WTC11 (cell line): Measurements from ENCODE around the gene STK10. TPM values are rescaled to one million over a fixed set of nuclear protein-coding genes. Genes with fewer than 3 reads are reported as not detected.

ENCODE experiments used
- ATAC-seq: fragments of 200-7000 bp; cut with Tn5 transposase; 2 replicates; pipeline ENCODE4 v1.10.0; 2021; ENCODE audit warnings: mild to moderate bottlenecking, moderate library complexity
- CTCF ChIA-PET: fragments of 300-600 bp; sonication (Branson Sonifier 250); formaldehyde crosslinking; loops from one replicate; lab custom pipeline; 2021; ENCODE audit warnings: antibody characterized with exemption; lab: Charles Lee
- POLR2A ChIA-PET: fragments of 350-600 bp; sonication (Branson Sonifier 250); formaldehyde crosslinking; loops from one replicate; lab custom pipeline; 2021; ENCODE audit warnings: antibody characterized with exemption; lab: Charles Lee
- DNase-seq: peaks from one replicate; pipeline ENCODE4 v3.0.0; 2021; ENCODE audit warnings: low spot score
- H3K27ac Mint-ChIP-seq: 2 replicates; pipeline ENCODE4 v1.8.0; 2021; ENCODE audit warnings: mixed read lengths
- H3K27me3 Mint-ChIP-seq: 2 replicates; pipeline ENCODE4 v1.8.0; 2021; ENCODE audit warnings: low read depth, mild to moderate bottlenecking, moderate library complexity, mixed read lengths
- H3K36me3 Mint-ChIP-seq: 2 replicates; pipeline ENCODE4 v1.8.0; 2021; ENCODE audit warnings: mixed read lengths
- H3K4me1 Mint-ChIP-seq: 2 replicates; pipeline ENCODE4 v1.8.0; 2022; ENCODE audit warnings: mixed read lengths
- H3K4me3 Mint-ChIP-seq: 2 replicates; pipeline ENCODE4 v1.8.0; 2021; ENCODE audit warnings: mild to moderate bottlenecking, moderate library complexity, mixed read lengths
- H3K9me3 Mint-ChIP-seq: 2 replicates; pipeline ENCODE4 v1.8.0; 2021; ENCODE audit warnings: mixed read lengths
- AFF4 ChIP-seq: sonication (generic); formaldehyde crosslinking; IDR thresholded peaks from 2 replicates; pipeline ENCODE4 v1.8.1; 2023; ENCODE audit warnings: mild to moderate bottlenecking, missing genetic modification reagents, borderline replicate concordance
- ATF6 ChIP-seq: sonication (generic); formaldehyde crosslinking; IDR thresholded peaks from 2 replicates; pipeline ENCODE4 v1.8.1; 2023; ENCODE audit warnings: mild to moderate bottlenecking, missing genetic modification reagents
- CDX4 ChIP-seq: fragments of 250-450 bp; sonication (Bioruptor Pico); IDR thresholded peaks from 2 replicates; pipeline ENCODE4 v1.9.0; 2021; ENCODE audit warnings: moderate library complexity, mild to moderate bottlenecking, inconsistent platforms, borderline replicate concordance
- EMX1 ChIP-seq: fragments of 250-450 bp; sonication (Bioruptor Pico); IDR thresholded peaks from 2 replicates; pipeline ENCODE4 v1.8.0; 2021; ENCODE audit warnings: mild to moderate bottlenecking
- IRF2 ChIP-seq: sonication (generic); formaldehyde crosslinking; IDR thresholded peaks from 2 replicates; pipeline ENCODE4 v1.8.0; 2022; ENCODE audit warnings: low read depth, missing genetic modification reagents, borderline replicate concordance
- NFE2L1 ChIP-seq: sonication (generic); formaldehyde crosslinking; IDR thresholded peaks from 2 replicates; pipeline ENCODE4 v1.8.1; 2023; ENCODE audit warnings: missing genetic modification reagents
- NR1H2 ChIP-seq: sonication (generic); formaldehyde crosslinking; IDR thresholded peaks from 2 replicates; pipeline ENCODE4 v1.9.0; 2021; ENCODE audit warnings: mild to moderate bottlenecking, moderate library complexity, missing genetic modification reagents
- NR2C2 ChIP-seq: sonication (generic); formaldehyde crosslinking; IDR thresholded peaks from 2 replicates; pipeline ENCODE4 v1.8.0; 2022; ENCODE audit warnings: mild to moderate bottlenecking, missing genetic modification reagents
- NR3C1 ChIP-seq: sonication (generic); formaldehyde crosslinking; conservative IDR thresholded peaks from 2 replicates; pipeline ENCODE4 v1.8.1; 2023; ENCODE audit warnings: low read depth, mild to moderate bottlenecking, missing genetic modification reagents
- PRDM15 ChIP-seq: sonication (generic); formaldehyde crosslinking; IDR thresholded peaks from 2 replicates; pipeline ENCODE4 v1.8.0; 2022; ENCODE audit warnings: missing genetic modification reagents
- SOX15 ChIP-seq: fragments of 250-450 bp; sonication (Bioruptor Pico); IDR thresholded peaks from 2 replicates; pipeline ENCODE4 v1.9.0; 2021; ENCODE audit warnings: mild to moderate bottlenecking
- TCF7 ChIP-seq: sonication (generic); formaldehyde crosslinking; IDR thresholded peaks from 2 replicates; pipeline ENCODE4 v1.8.0; 2022; ENCODE audit warnings: mild to moderate bottlenecking, low read depth, missing genetic modification reagents, moderate library complexity
- ZBTB43 ChIP-seq: sonication (generic); formaldehyde crosslinking; IDR thresholded peaks from 2 replicates; pipeline ENCODE4 v1.8.1; 2023; ENCODE audit warnings: mild to moderate bottlenecking, missing genetic modification reagents
- ZNF219 ChIP-seq: sonication (generic); formaldehyde crosslinking; IDR thresholded peaks from 2 replicates; pipeline ENCODE4 v1.8.0; 2023; ENCODE audit warnings: missing genetic modification reagents, mild to moderate bottlenecking, borderline replicate concordance
- ZNF232 ChIP-seq: sonication (generic); formaldehyde crosslinking; IDR thresholded peaks from 2 replicates; pipeline ENCODE4 v1.8.0; 2022; ENCODE audit warnings: mild to moderate bottlenecking, missing genetic modification reagents
- ZNF263 ChIP-seq: sonication (generic); formaldehyde crosslinking; IDR thresholded peaks from 2 replicates; pipeline ENCODE4 v1.8.1; 2022; ENCODE audit warnings: low read depth, mild to moderate bottlenecking, moderate library complexity, missing genetic modification reagents
- ZNF671 ChIP-seq: fragments of 250-450 bp; sonication (Bioruptor Pico); IDR thresholded peaks from 2 replicates; pipeline ENCODE4 v1.8.0; 2021; ENCODE audit warnings: mild to moderate bottlenecking
- total RNA-seq: library from RNA; stranded (reverse); gene quantifications from 3 replicates; pipeline ENCODE4 v1.2.3, GENCODE V29; 2021
- TF ChIP-seq, protein P1 (sequence below): sonication (generic); formaldehyde crosslinking; IDR thresholded peaks from 2 replicates; pipeline ENCODE4 v1.8.0; 2022; ENCODE audit warnings: mild to moderate bottlenecking, missing genetic modification reagents

The STK10 gene
- total RNA-seq, 1 experiment from 2014 or later, result 20.5 TPM

DNA sequence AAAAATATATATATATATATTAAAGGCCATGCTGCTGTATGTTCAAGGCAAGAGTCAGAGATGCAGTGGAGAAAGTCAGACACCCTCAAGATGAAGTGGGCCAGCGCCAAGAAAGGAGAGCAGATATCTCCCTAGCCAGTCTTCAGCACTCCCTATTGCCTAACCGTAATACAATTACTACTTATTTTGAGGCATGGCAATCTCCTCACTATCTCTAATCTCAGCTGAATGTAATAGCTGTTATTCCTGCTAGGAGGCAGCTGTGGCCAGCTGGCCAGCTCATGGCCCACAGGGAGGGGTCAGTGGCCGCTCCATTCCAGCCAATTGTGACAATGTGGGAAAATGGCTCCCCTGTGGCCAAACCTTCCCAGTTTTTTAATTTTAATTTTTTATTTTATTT, 94.1 kb downstream of the STK10 start:
- Mint-ChIP-seq H3K27ac (no peak overlapping the region), H3K4me3 (no peak overlapping the region), H3K27me3 (no peaks in the 10 kb centered on the region; the same call in 1 of the 2 replicates), H3K36me3 (no peaks in the 10 kb centered on the region), H3K9me3 (peaks cover 3% of the 10 kb centered on the region; the same call in 1 of the 2 replicates), H3K4me1 (peaks cover 3% of the 10 kb centered on the region)
- ChIA-PET POLR2A (no interaction called here), CTCF (no interaction called here)
- no peak for DNase-seq
- TF ChIP-seq, protein P1, sequence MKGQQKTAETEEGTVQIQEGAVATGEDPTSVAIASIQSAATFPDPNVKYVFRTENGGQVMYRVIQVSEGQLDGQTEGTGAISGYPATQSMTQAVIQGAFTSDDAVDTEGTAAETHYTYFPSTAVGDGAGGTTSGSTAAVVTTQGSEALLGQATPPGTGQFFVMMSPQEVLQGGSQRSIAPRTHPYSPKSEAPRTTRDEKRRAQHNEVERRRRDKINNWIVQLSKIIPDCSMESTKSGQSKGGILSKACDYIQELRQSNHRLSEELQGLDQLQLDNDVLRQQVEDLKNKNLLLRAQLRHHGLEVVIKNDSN, result no peak
- TF ChIP-seq EMX1, result no peak
- no peak for TF ChIP-seq ZBTB43 (CRISPR knock-in tag)
- TF ChIP-seq ZNF219 (CRISPR knock-in tag), result no peak
- no peak for TF ChIP-seq NFE2L1 (CRISPR knock-in tag)
- TF ChIP-seq PRDM15 (CRISPR knock-in tag), result no peak
- TF ChIP-seq CDX4 (CRISPR knock-in tag), result no peak
- TF ChIP-seq ATF6, result no peak
- ATAC-seq, result no peak

GRCh38 chr5:172093559-172093958, 94.5 kb downstream of the STK10 start:
- ATAC-seq, result no peak
- no peak for DNase-seq
- no peak for TF ChIP-seq ZNF671
- no peak for TF ChIP-seq TCF7 (CRISPR knock-in tag)
- TF ChIP-seq SOX15 (CRISPR knock-in tag), result no peak
- TF ChIP-seq, protein P1, result no peak
- no peak for TF ChIP-seq NR2C2 (CRISPR knock-in tag)
- no peak for TF ChIP-seq ZBTB43 (CRISPR knock-in tag)
- TF ChIP-seq ZNF232 (CRISPR knock-in tag), result no peak
- TF ChIP-seq ZNF263 (CRISPR knock-in tag), result no peak
- TF ChIP-seq NR1H2 (CRISPR knock-in tag), result no peak
- TF ChIP-seq IRF2 (CRISPR knock-in tag), result no peak
- TF ChIP-seq NR3C1 (CRISPR knock-in tag), result no peak
- no peak for TF ChIP-seq AFF4 (CRISPR knock-in tag)

More at GRCh38 chr5:172093559-172093958, 94.5 kb downstream of the STK10 start:
- no peaks in the 10 kb centered on the region; the same call in 1 of the 2 replicates for H3K27me3 Mint-ChIP-seq
- no peaks in the 10 kb centered on the region for H3K9me3 Mint-ChIP-seq
- POLR2A ChIA-PET, result no interaction called here
- H3K36me3 Mint-ChIP-seq, result no peaks in the 10 kb centered on the region
- CTCF ChIA-PET, result no interaction called here
- peaks cover 3% of the 10 kb centered on the region for H3K4me1 Mint-ChIP-seq
- no peak overlapping the region for H3K27ac Mint-ChIP-seq
- no peak overlapping the region for H3K4me3 Mint-ChIP-seq
